HepG2 (cell line): Measurements from ENCODE around the gene CCDC158. TPM values are rescaled to one million over a fixed set of nuclear protein-coding genes. Genes with fewer than 3 reads are reported as not detected.
A peak's percentile ranks its signal among the peaks of the same experiment; 100 is the strongest.

ENCODE experiments used
- ATAC-seq: fragments of 200-7000 bp; cut with Tn5 transposase; 3 replicates; pipeline ENCODE4 v1.9.1; 2020; ENCODE audit warnings: mild to moderate bottlenecking, moderate library complexity
- BruUV-seq: library from RNA; stranded (reverse); fragments of 400-500 nt; replicated peaks from 2 replicates; lab custom pipeline; 2021; lab: Mats Ljungman, UMichigan
- CTCF ChIA-PET: fragments of 300-600 bp; formaldehyde crosslinking; extraction: SDS; loops from one replicate; lab custom pipeline; 2021; ENCODE audit warnings: low total read pairs, inconsistent platforms, low intra/inter-chr PET ratio; lab: Yijun Ruan, JAX
- POLR2A ChIA-PET: fragments of 350-600 bp; sonication (Branson Sonifier 250); formaldehyde crosslinking; loops from one replicate; lab custom pipeline; 2020; ENCODE audit warnings: antibody characterized with exemption, inconsistent platforms; lab: Yijun Ruan, JAX
- DNase-seq: peaks from one replicate; pipeline ENCODE4 v3.0.0-alpha.2; 2015; ENCODE audit warnings: low spot score
- FAIRE-seq: peaks from 3 replicates; lab custom pipeline; 2011; peaks lifted over from hg19 to GRCh38; lab: Jason Lieb, UNC
- H2AFZ ChIP-seq: one replicate; pipeline ENCODE4 v1.6.1; 2011; ENCODE audit warnings: low read length, inconsistent platforms
- H3K27ac ChIP-seq: fragments of 300-600 bp; 3 replicates; pipeline ENCODE4 v1.8.0; 2011; ENCODE audit warnings: mixed run types, mild to moderate bottlenecking, mixed read lengths, low read length, inconsistent platforms; ENCODE audit not compliant: insufficient read depth; ENCODE audit errors: extremely low read length
- H3K27me3 ChIP-seq, 2 experiments: fragments of 200-600 bp in 1 of 2; 2 replicates in 1 of 2; 3 replicates in 1 of 2; pipeline versions ENCODE4 v1.6.0 to v1.8.0; 2011; ENCODE audit warnings: low read length in 2 of 2, mild to moderate bottlenecking in 2 of 2, moderate library complexity in 2 of 2, inconsistent platforms in 1 of 2; ENCODE audit not compliant: insufficient read depth in 2 of 2, control insufficient read depth in 1 of 2
- H3K36me3 ChIP-seq, 2 experiments: fragments of 200-600 bp in 1 of 2; replicated peaks in 1 of 2; 2 replicates in 1 of 2; 3 replicates in 1 of 2; pipeline versions ENCODE4 v1.5.1 to v1.8.0; 2011; ENCODE audit warnings: low read length in 2 of 2, inconsistent platforms in 1 of 2; ENCODE audit not compliant: insufficient read depth in 2 of 2, control insufficient read depth in 1 of 2
- H3K4me1 ChIP-seq: 2 replicates; pipeline ENCODE4 v1.5.1; 2012; ENCODE audit warnings: low read length, inconsistent platforms; ENCODE audit not compliant: insufficient read depth
- H3K4me2 ChIP-seq: 2 replicates; pipeline ENCODE4 v1.6.0; 2011; ENCODE audit warnings: low read depth, low read length, inconsistent platforms
- H3K4me3 ChIP-seq, 3 experiments: fragments of 200-600 bp in 1 of 3; sonication (generic), shearing (Covaris generic) in 1 of 3; replicated peaks in 1 of 3; 2 replicates each; pipeline ENCODE4 v1.5.1; 2011 to 2016; ENCODE audit warnings: low read length in 3 of 3, inconsistent platforms in 2 of 3, low read depth in 2 of 3, mild to moderate bottlenecking in 2 of 3, control low read depth in 1 of 3, mixed read lengths in 1 of 3; ENCODE audit not compliant: insufficient read depth in 1 of 3
- H3K79me2 ChIP-seq: one replicate; pipeline ENCODE4 v1.6.1; 2011; ENCODE audit warnings: low read length, inconsistent platforms; ENCODE audit not compliant: insufficient read depth
- H3K9ac ChIP-seq: 2 replicates; pipeline ENCODE4 v1.6.0; 2011; ENCODE audit warnings: mild to moderate bottlenecking, low read depth, low read length, inconsistent platforms; ENCODE audit not compliant: insufficient read depth
- H3K9me3 ChIP-seq: 2 replicates; pipeline ENCODE4 v1.5.1; 2012; ENCODE audit warnings: mild to moderate bottlenecking, low read length
- H4K20me1 ChIP-seq: 2 replicates; pipeline ENCODE4 v1.6.0; 2011; ENCODE audit warnings: inconsistent platforms, mild to moderate bottlenecking, low read length, moderate library complexity; ENCODE audit not compliant: insufficient read depth
- CBX2 ChIP-seq, 2 experiments: fragments of 200-600 bp in 1 of 2; sonication (generic); formaldehyde crosslinking in 1 of 2; IDR thresholded peaks; 2 replicates each; pipeline versions ENCODE4 v1.7.0 to v1.8.1; 2018 to 2022; ENCODE audit warnings: low read depth in 2 of 2, low read length in 1 of 2, mild to moderate bottlenecking in 1 of 2, missing genetic modification reagents in 1 of 2
- HMG20A ChIP-seq: IDR thresholded peaks from 2 replicates; pipeline ENCODE4 v1.6.1; 2016; ENCODE audit warnings: borderline replicate concordance
- HNF4A ChIP-seq: sonication (generic); formaldehyde crosslinking; IDR thresholded peaks from 2 replicates; pipeline ENCODE4 v1.4.0; 2020; ENCODE audit warnings: missing genetic modification reagents
- HOXA9 ChIP-seq: sonication (generic); formaldehyde crosslinking; IDR thresholded peaks from 2 replicates; pipeline ENCODE4 v1.8.1; 2022; ENCODE audit warnings: missing genetic modification reagents, mild to moderate bottlenecking, moderate library complexity, borderline replicate concordance
- MAFF ChIP-seq: IDR thresholded peaks from 2 replicates; pipeline ENCODE4 v1.6.1; 2011; ENCODE audit warnings: low read depth, low read length, improper control_type of control experiment
- MAFK ChIP-seq, 2 experiments: IDR thresholded peaks in 1 of 2; conservative IDR thresholded peaks in 1 of 2; 2 replicates each; pipeline ENCODE4 v1.6.1; 2011; ENCODE audit warnings: improper control_type of control experiment in 2 of 2, low read length in 2 of 2
- PAXIP1 ChIP-seq: sonication (generic); formaldehyde crosslinking; conservative IDR thresholded peaks from 2 replicates; pipeline ENCODE4 v1.4.0; 2020; ENCODE audit warnings: mild to moderate bottlenecking, missing genetic modification reagents, moderate library complexity
- SOX13 ChIP-seq, 3 experiments: fragments of 450-650 bp in 1 of 3; sonication (generic) in 1 of 3; formaldehyde crosslinking in 1 of 3; IDR thresholded peaks in 2 of 3; conservative IDR thresholded peaks in 1 of 3; 2 replicates each; pipeline versions ENCODE4 v1.5.0 to v1.6.1; 2016 to 2020; ENCODE audit warnings: antibody characterized with exemption in 1 of 3, mild to moderate bottlenecking in 1 of 3, missing compliant biosample characterization in 1 of 3, missing genetic modification reagents in 1 of 3, moderate library complexity in 1 of 3
- SOX5 ChIP-seq: IDR thresholded peaks from 2 replicates; pipeline ENCODE4 v1.6.1; 2016; ENCODE audit warnings: borderline replicate concordance
- WGBS: methylation state at CpG from one replicate; pipeline ENCODE4 v1.1.6; 2017; ENCODE audit warnings: low lambda C conversion rate; 5-methylcytosine and 5-hydroxymethylcytosine counted together
- in situ Hi-C: cut with HindIII; loops from 2 replicates; pipeline ENCODE4 v1.10.0; 2017; ENCODE audit warnings: low pct_unique_long_range_greater_than_20kb; ENCODE audit not compliant: extremely low pct_ligation_motif_present
- intact Hi-C: fragments of 100-400 bp; cut with micrococcal nuclease; formaldehyde crosslinking; loops from one replicate; pipeline ENCODE4 v1.10.0; 2022; ENCODE audit not compliant: unreplicated experiment
- polyA plus RNA-seq, 8 experiments: library from polyadenylated mRNA; depleted of rRNA in 3 of 8; stranded (reverse) in 7 of 8; unstranded in 1 of 8; fragments of >200 nt; fragmentation: Illumina TruSeq in 4 of 8; extraction: Trizol in 4 of 8; gene quantifications; 2 replicates each; pipeline versions ENCODE4 v1.2.1 to v1.2.3, GENCODE V29; 2011 to 2016; ENCODE audit warnings: low read depth in 4 of 8, missing spikeins in 1 of 8, mixed read lengths in 1 of 8; ENCODE audit not compliant: insufficient read depth in 1 of 8
- total RNA-seq, 5 experiments: library from RNA; depleted of rRNA; stranded (reverse); fragments of >200 nt; fragmentation: Illumina TruSeq; extraction: Trizol; gene quantifications; 2 replicates each; pipeline ENCODE4 v1.2.3, GENCODE V29; 2016; ENCODE audit warnings: low read depth in 1 of 5

CCDC158 gene
- total and polyA plus RNA-seq, 2 of the 13 experiments (the other 11 are each of a cell fraction or from before 2014, with no cell fraction given): not detected

DNA sequence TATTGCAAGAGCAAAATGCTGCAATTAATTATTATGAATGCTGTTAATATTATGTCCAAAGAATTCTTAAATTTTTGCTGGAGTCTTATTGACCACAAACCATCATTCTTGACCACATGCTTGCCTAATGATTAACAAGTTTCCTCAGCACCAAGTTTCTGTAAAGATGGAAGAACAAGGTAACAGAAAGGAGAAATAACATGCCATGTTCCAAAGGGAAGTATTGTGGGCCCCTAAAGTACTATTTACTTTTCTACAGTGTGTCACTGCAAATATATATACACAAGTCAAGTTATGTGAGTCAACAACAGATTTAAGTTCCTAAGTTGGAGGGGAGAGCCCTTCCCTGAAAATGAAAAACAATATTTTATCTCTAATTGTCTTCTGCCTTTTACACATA, 148.9 kb downstream of the CCDC158 start (continued):
- TF ChIP-seq PAXIP1 (CRISPR knock-in tag) (peak; percentile 75), SOX13 (IDR thresholded peaks at IDR 0.05) (no peak), SOX13 (CRISPR knock-in tag; conservative IDR thresholded peaks at IDR 0.05 in 1 of 2, IDR thresholded peaks at IDR 0.05 in 1 of 2) (0 out of 4 replicates have a peak, but pooled peaks of 1 of the 2 experiments have one; percentile 34), HMG20A (CRISPR knock-in tag) (peak; percentile 86; the same call in 1 of the 2 replicates)

- no peak for DNase-seq
- intact Hi-C loops: no loop called here
These were observed 149.7 kb downstream of the CCDC158 start for GRCh38 chr4:76271248-76271647.

More at GRCh38 chr4:76271248-76271647, 149.7 kb downstream of the CCDC158 start:
- Histone ChIP-seq H3K36me3 (no peaks in the 10 kb centered on the region), H3K4me3 (no peak overlapping the region), H3K79me2 (no peaks in the 10 kb centered on the region), H3K27me3 (no peaks in the 10 kb centered on the region), H3K4me1 (peaks cover 67% of the 10 kb centered on the region), H2AFZ (no peak overlapping the region), H3K4me2 (no peak overlapping the region), H3K9ac (no peak overlapping the region), H3K27ac (no peak overlapping the region), H4K20me1 (no peaks in the 10 kb centered on the region), H3K9me3 (no peaks in the 10 kb centered on the region)
- ChIA-PET CTCF (no interaction called here), POLR2A (no interaction called here)
- no TSS peak for BruUV-seq
- in situ Hi-C loops: no loop called here
- no peak for FAIRE-seq
- no peak for TF ChIP-seq HOXA9 (CRISPR knock-in tag)
- TF ChIP-seq MAFF: peak; percentile 96
- no peak for TF ChIP-seq HNF4A (CRISPR knock-in tag)
- TF ChIP-seq CBX2 (IDR thresholded peaks at IDR 0.05; ENCODE audit: low read depth, low read length): no peak
- TF ChIP-seq CBX2 (CRISPR knock-in tag; IDR thresholded peaks at IDR 0.05; ENCODE audit: low read depth): no peak
- TF ChIP-seq SOX5 (CRISPR knock-in tag): no peak
- peak; percentile 94 to 98 for TF ChIP-seq MAFK (conservative IDR thresholded peaks at IDR 0.05 in 1 of 2, IDR thresholded peaks at IDR 0.05 in 1 of 2; ENCODE audit: low read length in 2 of 2)
- no peak for ATAC-seq
- WGBS: 80% methylated on average over 6 of the region's 6 CpGs
